T-helper 2 cell treated with Interferon-gamma antibody and Interleukin-4, amounts not matched to agents 5 μg/mL and 100 μg/mL, for 36 hours (primary cell): ENCODE data around the gene ZNF33A.
"Not testable (repeated sequence)": the region's sequence is repeated elsewhere in the genome, so short reads cannot be mapped to it uniquely, and the experiment has no call there.

Experiments
- DNase-seq: peaks from one replicate; pipeline ENCODE4 v3.0.0; 2021; ENCODE audit warnings: low spot score
- H3K27ac Mint-ChIP-seq: one replicate; pipeline ENCODE4 v1.8.0; 2021; ENCODE audit warnings: mild to moderate bottlenecking, mixed read lengths
- H3K27me3 Mint-ChIP-seq: one replicate; pipeline ENCODE4 v1.8.0; 2021; ENCODE audit warnings: low read depth, mixed read lengths
- H3K36me3 Mint-ChIP-seq: one replicate; pipeline ENCODE4 v1.8.0; 2021; ENCODE audit warnings: low read depth, mixed read lengths
- H3K4me1 Mint-ChIP-seq: one replicate; pipeline ENCODE4 v1.8.0; 2021; ENCODE audit warnings: low read depth, mixed read lengths
- H3K4me3 Mint-ChIP-seq: one replicate; pipeline ENCODE4 v1.8.0; 2022; ENCODE audit warnings: mild to moderate bottlenecking, moderate library complexity, mixed read lengths
- H3K9me3 Mint-ChIP-seq: one replicate; pipeline ENCODE4 v1.8.0; 2021; ENCODE audit warnings: mixed read lengths

Gene ZNF33A

DNA sequence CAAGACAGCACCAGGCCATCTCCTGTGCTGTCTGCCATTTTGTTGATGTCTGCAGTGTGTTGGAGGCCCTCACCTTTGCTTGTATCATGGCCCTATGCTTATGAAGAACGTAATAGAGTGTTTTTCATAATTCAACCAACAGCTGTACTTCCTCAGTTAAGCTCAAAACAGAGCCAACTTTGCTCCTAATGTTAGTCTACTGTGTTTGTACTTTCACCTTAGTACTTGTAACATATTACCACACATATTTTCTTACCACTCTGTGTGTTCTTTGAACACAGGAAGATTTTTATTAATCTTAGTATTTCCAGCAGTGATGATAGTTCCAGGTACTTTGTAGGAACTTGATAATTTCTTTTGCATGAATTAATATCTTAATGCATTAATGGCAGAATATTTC, 5.9 kb downstream of the ZNF33A start:
- Mint-ChIP-seq H3K27ac (no peak overlapping the region), H3K36me3 (peaks cover 81% of the 10 kb centered on the region), H3K9me3 (peaks cover 25% of the 10 kb centered on the region), H3K27me3 (no peaks in the 10 kb centered on the region), H3K4me1 (peaks cover 16% of the 10 kb centered on the region), H3K4me3 (no peak overlapping the region)
- no peak for DNase-seq

DNA sequence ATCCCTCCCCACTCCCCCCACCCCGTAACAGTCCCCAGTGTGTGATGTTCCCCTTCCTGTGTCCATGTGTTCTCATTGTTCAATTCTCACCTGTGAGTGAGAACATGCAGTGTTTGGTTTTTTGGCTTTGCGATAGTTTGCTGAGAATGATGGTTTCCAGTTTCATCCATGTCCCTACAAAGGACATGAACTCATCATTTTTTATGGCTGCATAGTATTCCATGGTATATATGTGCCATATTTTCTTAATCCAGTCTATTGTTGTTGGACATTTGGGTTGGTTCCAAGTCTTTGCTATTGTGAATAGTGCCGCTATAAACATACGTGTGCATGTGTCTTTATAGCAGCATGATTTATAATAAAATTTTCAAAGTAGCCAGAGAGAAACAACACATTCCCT, 8.6 kb downstream of the ZNF33A start:
- H3K27ac Mint-ChIP-seq, H3K27me3 Mint-ChIP-seq, DNase-seq, H3K4me3 Mint-ChIP-seq, H3K4me1 Mint-ChIP-seq: not testable (repeated sequence)
- peaks cover 88% of the 10 kb centered on the region for H3K36me3 Mint-ChIP-seq
- H3K9me3 Mint-ChIP-seq = peaks cover 25% of the 10 kb centered on the region

DNA sequence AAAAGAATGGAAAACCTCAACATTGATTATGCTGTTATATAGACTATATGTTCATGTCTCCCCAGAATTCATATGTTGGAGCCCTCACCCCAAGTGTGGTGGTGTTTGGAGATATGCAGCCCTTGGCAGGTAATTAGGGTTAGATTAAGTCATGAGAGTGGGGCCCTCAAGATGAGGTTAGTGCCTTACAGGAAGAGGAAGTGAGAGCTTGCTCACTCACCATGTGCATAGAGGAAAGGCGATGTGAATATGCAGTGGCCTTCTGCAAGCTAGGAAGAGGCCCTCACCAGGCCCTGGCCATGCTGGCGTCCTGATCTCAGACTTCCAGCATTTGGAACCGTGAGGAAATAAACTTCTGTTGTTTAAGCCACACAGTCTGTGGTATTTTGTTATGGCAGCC, 14.8 kb downstream of the ZNF33A start:
- DNase-seq = no peak
- peaks cover 92% of the 10 kb centered on the region for H3K36me3 Mint-ChIP-seq
- peaks cover 12% of the 10 kb centered on the region for H3K4me1 Mint-ChIP-seq
- peaks cover 42% of the 10 kb centered on the region for H3K9me3 Mint-ChIP-seq
- H3K4me3 Mint-ChIP-seq = no peak overlapping the region
- no peaks in the 10 kb centered on the region for H3K27me3 Mint-ChIP-seq
- no peak overlapping the region for H3K27ac Mint-ChIP-seq

DNA sequence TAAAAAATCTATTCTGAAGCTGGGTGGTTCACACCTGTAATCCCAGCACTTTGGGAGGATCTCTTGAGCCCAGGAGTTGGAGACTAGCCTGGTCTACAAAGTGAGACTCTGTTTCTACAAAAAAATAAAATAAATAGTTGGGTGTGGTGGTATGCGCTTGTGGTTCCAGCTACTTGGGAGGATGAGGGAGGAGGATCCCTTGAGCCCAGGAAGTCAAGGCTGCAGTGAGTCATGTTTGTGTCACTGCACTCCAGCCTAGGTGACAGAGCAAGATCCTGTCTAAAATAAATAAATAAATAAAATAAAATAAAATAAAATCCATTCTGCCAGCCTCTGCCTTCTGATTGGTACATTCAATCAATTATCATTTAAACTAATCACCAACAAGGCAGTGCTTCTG, 17.5 kb downstream of the ZNF33A start:
- H3K27ac Mint-ChIP-seq = no peak overlapping the region
- no peak for DNase-seq
- H3K4me3 Mint-ChIP-seq = no peak overlapping the region
- peaks cover 90% of the 10 kb centered on the region for H3K36me3 Mint-ChIP-seq
- H3K9me3 Mint-ChIP-seq = peaks cover 39% of the 10 kb centered on the region
- peaks cover 12% of the 10 kb centered on the region for H3K4me1 Mint-ChIP-seq
- no peaks in the 10 kb centered on the region for H3K27me3 Mint-ChIP-seq

DNA sequence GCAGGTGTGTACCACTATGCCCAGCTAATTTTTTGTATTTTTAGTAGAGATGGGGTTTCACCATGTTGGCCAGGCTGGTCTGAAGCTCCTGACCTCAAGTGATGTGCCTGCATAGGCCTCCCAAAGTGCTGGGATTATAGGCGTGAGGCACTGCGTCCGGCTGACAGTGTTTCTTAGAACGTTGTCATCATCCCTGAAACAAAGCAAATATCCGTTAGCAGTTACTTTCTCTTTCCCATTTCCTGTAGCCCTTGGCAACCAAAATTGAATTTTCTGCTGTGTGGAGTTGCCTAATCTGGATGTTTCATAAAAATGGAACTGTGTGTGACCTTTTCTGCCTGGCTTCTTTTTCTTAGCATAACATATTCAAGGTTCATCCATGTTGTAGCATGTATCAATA, 22.4 kb downstream of the ZNF33A start:
- no peak overlapping the region for H3K27ac Mint-ChIP-seq
- H3K4me3 Mint-ChIP-seq = no peak overlapping the region
- H3K9me3 Mint-ChIP-seq = peaks cover 27% of the 10 kb centered on the region
- no peak for DNase-seq
- peaks cover 3% of the 10 kb centered on the region for H3K4me1 Mint-ChIP-seq
- H3K27me3 Mint-ChIP-seq = no peaks in the 10 kb centered on the region
- H3K36me3 Mint-ChIP-seq = peaks cover 88% of the 10 kb centered on the region

DNA sequence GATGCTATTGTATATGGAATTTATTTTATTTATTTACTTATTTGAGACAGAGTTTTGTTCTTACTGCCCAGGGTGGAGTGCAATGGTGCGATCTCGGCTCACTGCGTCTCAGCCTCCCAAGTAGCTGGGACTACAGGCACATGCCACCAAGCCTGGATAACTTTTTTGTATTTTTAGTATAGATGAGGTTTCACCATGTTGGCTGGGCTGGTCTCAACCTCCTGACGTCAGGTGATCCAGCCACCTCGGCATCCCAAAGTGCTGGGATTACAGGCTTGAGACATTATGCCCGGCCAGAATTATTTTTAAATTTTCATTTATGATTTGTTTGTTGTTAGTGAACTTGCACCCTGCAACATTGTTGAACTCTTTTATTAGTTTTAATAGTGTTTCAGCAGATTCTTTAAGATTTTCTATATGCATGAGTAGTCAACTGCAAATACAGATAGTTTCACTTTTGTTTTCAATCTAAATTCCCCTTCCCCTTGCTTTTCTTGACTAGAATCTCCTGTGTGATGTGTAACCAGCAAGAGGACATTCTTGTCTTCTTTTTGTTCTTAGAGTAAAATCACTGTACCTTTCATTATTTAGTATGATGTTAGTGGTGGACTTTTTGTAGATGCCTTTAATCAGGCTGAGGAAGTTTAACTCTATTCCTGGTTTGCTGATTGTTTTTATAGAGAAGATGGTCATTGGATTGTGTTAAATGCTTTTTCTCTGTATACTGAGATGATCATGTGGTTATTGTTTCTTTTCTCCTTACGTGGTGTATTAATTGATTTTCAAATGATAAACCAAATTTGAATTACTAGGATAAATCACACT, 27.8 kb downstream of the ZNF33A start:
- Mint-ChIP-seq H3K36me3 (peaks cover 83% of the 10 kb centered on the region), H3K4me1 (peaks cover 21% of the 10 kb centered on the region), H3K27ac (peak overlapping the region; percentile 89), H3K27me3 (no peaks in the 10 kb centered on the region), H3K9me3 (peaks cover 30% of the 10 kb centered on the region), H3K4me3 (peak overlapping the region; percentile 74)
- DNase-seq = no peak

DNA sequence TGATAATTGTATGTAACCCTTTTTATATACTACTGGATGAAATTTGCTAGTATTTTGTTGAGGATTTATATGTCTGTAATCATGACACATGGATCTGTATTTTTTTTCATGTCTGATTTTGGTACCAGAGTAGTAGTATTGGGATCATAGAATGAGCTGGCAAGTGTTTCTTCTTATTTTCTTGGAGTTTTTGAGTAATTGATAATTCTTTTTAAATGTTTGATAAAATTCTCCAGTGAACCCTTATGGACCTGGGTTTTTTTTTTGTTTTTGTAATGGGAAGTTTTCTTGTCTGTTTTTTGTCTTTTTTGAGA, 28.4 kb downstream of the ZNF33A start:
- H3K4me1 Mint-ChIP-seq = peaks cover 24% of the 10 kb centered on the region
- H3K36me3 Mint-ChIP-seq = peaks cover 83% of the 10 kb centered on the region
- peaks cover 35% of the 10 kb centered on the region for H3K9me3 Mint-ChIP-seq
- H3K27me3 Mint-ChIP-seq = no peaks in the 10 kb centered on the region
- no peak for DNase-seq
- peak overlapping the region; percentile 74 for H3K4me3 Mint-ChIP-seq
- H3K27ac Mint-ChIP-seq = peak overlapping the region; percentile 89

DNA sequence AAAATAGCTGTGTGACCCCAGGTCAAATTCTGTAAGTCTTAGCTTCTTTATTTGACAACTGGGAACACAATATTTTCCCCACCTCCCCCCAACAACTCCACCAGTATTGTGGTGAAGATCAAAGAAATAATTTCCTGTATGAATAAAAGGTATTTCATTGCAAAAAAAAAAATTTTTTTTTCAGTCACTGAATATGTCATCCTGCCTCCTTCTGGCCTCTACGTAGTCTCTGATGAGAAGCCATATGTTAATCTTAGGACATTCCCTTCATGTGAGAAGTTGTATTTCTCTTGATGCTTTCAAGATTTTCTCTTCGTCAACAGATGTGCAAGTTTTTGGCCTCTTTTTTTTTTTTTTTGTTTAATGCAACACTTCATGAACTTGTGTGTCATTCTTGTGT, 33.0 kb downstream of the ZNF33A start:
- Mint-ChIP-seq H3K27me3 (no peaks in the 10 kb centered on the region), H3K4me3 (no peak overlapping the region), H3K9me3 (peaks cover 55% of the 10 kb centered on the region), H3K27ac (no peak overlapping the region), H3K4me1 (peaks cover 25% of the 10 kb centered on the region), H3K36me3 (peaks cover 85% of the 10 kb centered on the region)
- no peak for DNase-seq

DNA sequence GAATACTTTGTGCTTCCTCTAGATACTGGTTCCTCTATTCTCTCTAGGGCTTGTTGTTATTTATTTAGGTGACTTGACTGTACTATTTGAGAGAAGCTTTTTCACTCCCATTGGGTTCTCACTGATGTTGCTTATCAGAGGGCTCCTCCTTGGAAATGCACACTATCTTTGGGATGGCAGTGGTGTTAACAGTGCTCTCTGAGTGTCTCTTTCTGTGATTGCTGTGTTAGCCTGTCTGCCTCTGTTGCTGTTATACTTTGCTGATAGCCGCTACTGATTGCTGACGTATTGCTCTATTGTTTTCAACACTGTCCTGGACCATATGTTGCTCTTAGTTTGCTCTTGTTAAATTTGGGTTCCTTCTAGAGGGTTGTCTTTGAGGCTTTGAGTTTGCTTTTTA, 34.7 kb downstream of the ZNF33A start:
- no peak for DNase-seq
- Mint-ChIP-seq H3K27ac (no peak overlapping the region), H3K4me1 (peaks cover 13% of the 10 kb centered on the region), H3K9me3 (peaks cover 63% of the 10 kb centered on the region), H3K4me3 (no peak overlapping the region), H3K27me3 (no peaks in the 10 kb centered on the region), H3K36me3 (peaks cover 83% of the 10 kb centered on the region)

DNA sequence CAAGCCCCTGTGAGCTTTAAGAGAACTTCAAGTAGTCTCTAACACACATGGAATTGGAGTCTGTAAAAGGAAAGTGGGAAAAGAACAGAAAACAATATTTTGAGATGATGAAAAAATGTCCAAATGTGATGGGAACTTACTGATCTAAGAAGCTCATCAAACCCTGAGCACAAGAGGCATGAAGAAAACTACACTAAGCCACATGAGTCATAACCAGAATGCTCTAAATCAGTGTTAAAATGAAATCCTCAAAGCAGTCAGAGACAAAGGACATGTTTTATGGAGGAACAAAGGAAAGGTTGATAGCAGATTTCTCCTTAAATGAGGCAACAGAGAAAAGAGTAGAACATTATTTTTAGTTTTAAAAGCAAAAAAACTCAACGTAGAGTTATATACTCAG, 37.2 kb downstream of the ZNF33A start:
- no peak overlapping the region for H3K4me3 Mint-ChIP-seq
- peaks cover 73% of the 10 kb centered on the region for H3K36me3 Mint-ChIP-seq
- DNase-seq = no peak
- H3K9me3 Mint-ChIP-seq = peaks cover 65% of the 10 kb centered on the region
- peaks cover 8% of the 10 kb centered on the region for H3K4me1 Mint-ChIP-seq
- no peaks in the 10 kb centered on the region for H3K27me3 Mint-ChIP-seq
- H3K27ac Mint-ChIP-seq = no peak overlapping the region

DNA sequence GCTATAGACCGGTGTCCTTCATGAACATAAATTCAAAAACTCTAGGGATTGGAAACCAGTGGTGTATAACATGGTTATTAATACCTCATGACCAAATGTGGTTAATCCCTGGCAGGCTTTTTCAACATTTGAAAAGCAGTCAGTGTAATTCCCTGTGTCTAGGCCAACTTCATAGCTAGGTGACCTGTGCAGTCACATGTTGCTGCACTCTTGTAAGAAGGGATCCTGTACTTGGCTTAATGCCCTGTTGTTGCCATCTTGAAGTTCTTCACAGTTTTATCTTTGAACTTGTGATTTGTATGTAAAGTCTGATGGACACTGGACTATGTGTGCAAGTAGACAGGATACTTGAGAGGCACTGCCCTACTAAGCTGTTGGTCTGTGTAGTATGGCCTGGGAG, 39.7 kb downstream of the ZNF33A start:
- Mint-ChIP-seq H3K27me3 (no peaks in the 10 kb centered on the region), H3K9me3 (peaks cover 77% of the 10 kb centered on the region), H3K27ac (no peak overlapping the region), H3K4me1 (peaks cover 1% of the 10 kb centered on the region), H3K36me3 (peaks cover 79% of the 10 kb centered on the region), H3K4me3 (no peak overlapping the region)
- DNase-seq = no peak

DNA sequence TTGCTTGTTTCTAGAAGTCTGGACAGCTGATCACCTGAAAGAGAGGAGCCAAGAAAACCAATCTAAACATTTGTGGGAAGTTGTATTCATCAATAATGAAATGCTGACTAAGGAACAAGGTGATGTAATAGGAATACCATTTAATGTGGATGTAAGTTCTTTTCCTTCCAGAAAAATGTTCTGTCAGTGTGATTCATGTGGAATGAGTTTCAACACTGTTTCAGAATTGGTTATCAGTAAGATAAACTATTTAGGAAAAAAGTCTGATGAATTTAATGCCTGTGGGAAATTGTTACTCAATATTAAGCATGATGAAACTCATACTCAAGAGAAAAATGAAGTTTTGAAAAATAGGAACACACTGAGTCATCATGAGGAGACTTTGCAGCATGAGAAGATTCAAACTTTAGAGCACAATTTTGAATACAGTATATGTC, 43.9 kb downstream of the ZNF33A start:
- no peaks in the 10 kb centered on the region for H3K27me3 Mint-ChIP-seq
- DNase-seq = no peak
- H3K4me1 Mint-ChIP-seq = no peaks in the 10 kb centered on the region
- peaks cover 83% of the 10 kb centered on the region for H3K36me3 Mint-ChIP-seq
- peaks cover 84% of the 10 kb centered on the region for H3K9me3 Mint-ChIP-seq
- H3K27ac Mint-ChIP-seq = no peak overlapping the region
- H3K4me3 Mint-ChIP-seq = no peak overlapping the region

DNA sequence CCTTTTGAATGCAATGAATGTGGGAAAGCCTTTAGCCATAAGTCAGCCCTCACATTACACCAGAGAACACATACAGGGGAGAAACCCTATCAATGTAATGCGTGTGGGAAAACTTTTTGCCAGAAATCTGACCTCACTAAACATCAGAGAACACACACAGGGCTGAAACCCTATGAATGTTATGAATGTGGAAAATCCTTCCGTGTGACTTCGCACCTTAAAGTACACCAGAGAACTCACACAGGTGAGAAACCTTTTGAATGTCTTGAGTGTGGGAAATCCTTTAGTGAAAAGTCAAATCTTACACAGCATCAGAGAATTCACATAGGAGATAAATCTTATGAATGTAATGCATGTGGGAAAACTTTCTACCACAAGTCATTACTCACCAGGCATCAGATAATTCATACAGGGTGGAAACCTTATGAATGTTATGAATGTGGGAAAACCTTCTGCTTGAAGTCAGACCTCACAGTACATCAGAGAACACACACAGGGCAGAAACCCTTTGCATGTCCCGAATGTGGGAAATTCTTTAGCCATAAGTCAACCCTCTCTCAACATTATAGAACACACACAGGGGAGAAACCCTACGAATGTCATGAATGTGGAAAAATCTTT, 44.9 kb downstream of the ZNF33A start:
- not testable (repeated sequence) for H3K27ac Mint-ChIP-seq, H3K4me1 Mint-ChIP-seq, H3K27me3 Mint-ChIP-seq, DNase-seq, H3K4me3 Mint-ChIP-seq
- peaks cover 82% of the 10 kb centered on the region for H3K36me3 Mint-ChIP-seq
- H3K9me3 Mint-ChIP-seq = peaks cover 81% of the 10 kb centered on the region

DNA sequence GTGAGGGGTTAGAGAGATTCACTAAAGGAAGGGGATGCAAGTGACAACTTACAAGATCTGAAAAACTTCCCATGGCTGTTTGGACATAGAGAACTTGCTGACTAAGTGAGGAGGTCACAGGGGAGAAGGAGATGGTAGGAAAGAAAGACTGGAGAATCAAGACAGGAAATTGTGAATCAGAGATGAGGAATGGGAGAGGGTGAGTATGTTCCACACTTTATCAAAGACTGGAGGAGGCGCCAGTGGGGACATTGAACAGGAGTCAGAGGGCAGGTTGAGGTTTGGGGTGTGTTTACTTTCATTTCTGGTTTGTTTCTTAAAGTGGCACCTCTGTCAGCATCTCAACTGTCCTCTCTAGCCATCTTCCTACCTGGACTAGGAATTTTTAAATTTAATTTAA, 59.2 kb downstream of the ZNF33A start:
- H3K4me3 Mint-ChIP-seq, H3K27ac Mint-ChIP-seq, H3K4me1 Mint-ChIP-seq, H3K27me3 Mint-ChIP-seq, DNase-seq, H3K36me3 Mint-ChIP-seq: not testable (repeated sequence)
- H3K9me3 Mint-ChIP-seq = peaks cover 23% of the 10 kb centered on the region

DNA sequence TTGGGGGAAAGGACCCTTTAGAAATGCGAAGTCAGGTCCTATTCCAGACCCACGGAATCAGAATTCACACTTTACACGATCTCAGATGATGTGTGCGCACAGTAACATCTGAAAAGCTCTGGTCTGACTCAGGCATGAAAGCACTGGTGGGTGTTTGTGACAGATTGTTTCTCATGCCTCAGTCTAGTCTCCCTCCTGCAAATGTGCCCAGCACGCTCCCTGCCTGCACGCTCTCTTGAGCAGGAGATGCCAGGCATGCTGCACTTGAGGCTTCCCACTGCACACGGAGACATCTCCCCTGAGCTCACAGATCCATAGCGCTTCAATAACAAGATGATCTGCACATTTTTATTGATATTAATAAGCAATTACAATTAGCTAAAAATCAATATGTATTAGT, 60.0 kb downstream of the ZNF33A start:
- no peaks in the 10 kb centered on the region for H3K36me3 Mint-ChIP-seq
- H3K4me3 Mint-ChIP-seq = no peak overlapping the region
- no peak for DNase-seq
- H3K27me3 Mint-ChIP-seq = no peaks in the 10 kb centered on the region
- H3K4me1 Mint-ChIP-seq = peaks cover 4% of the 10 kb centered on the region
- peaks cover 26% of the 10 kb centered on the region for H3K9me3 Mint-ChIP-seq
- H3K27ac Mint-ChIP-seq = no peak overlapping the region
